HepG2 (cell line): ENCODE results near the gene ACAA2. TPM values are rescaled to one million over a fixed set of nuclear protein-coding genes. Genes with fewer than 3 reads are reported as not detected.
A peak's percentile ranks its signal among the peaks of the same experiment; 100 is the strongest.

Experiments used
- KMT2B ChIP-seq: IDR thresholded peaks from 2 replicates; pipeline ENCODE4 v1.6.1; 2016; ENCODE audit warnings: missing genetic modification reagents, missing compliant biosample characterization
- MED8 ChIP-seq: sonication (generic); formaldehyde crosslinking; IDR thresholded peaks from 2 replicates; pipeline ENCODE4 v1.8.1; 2023; ENCODE audit warnings: mild to moderate bottlenecking, missing genetic modification reagents; ENCODE audit not compliant: insufficient replicate concordance
- MTF2 ChIP-seq: sonication (generic); formaldehyde crosslinking; IDR thresholded peaks from 2 replicates; pipeline ENCODE4 v1.5.0; 2020; ENCODE audit warnings: missing genetic modification reagents, borderline replicate concordance
- MXD4 ChIP-seq: IDR thresholded peaks from 2 replicates; pipeline ENCODE4 v1.6.1; 2016; ENCODE audit warnings: mild to moderate bottlenecking, missing biosample characterization, missing genetic modification reagents
- NFAT5 ChIP-seq: sonication (generic); formaldehyde crosslinking; IDR thresholded peaks from 2 replicates; pipeline ENCODE4 v1.4.0; 2020; ENCODE audit warnings: missing genetic modification reagents
- RORA ChIP-seq: sonication (generic); formaldehyde crosslinking; IDR thresholded peaks from 2 replicates; pipeline ENCODE4 v1.5.0; 2020; ENCODE audit warnings: mild to moderate bottlenecking, missing genetic modification reagents, moderate library complexity
- SSRP1 ChIP-seq: IDR thresholded peaks from 2 replicates; pipeline ENCODE4 v1.6.1; 2016; ENCODE audit warnings: control low read depth
- ZFAT ChIP-seq: sonication (generic); formaldehyde crosslinking; conservative IDR thresholded peaks from 2 replicates; pipeline ENCODE4 v1.8.1; 2023; ENCODE audit warnings: missing genetic modification reagents, inconsistent platforms
- ZNF121 ChIP-seq: sonication (generic); formaldehyde crosslinking; IDR thresholded peaks from 2 replicates; pipeline ENCODE4 v1.5.0; 2020; ENCODE audit warnings: mild to moderate bottlenecking, missing genetic modification reagents
- ZNF33A ChIP-seq: sonication (generic); formaldehyde crosslinking; IDR thresholded peaks from 2 replicates; pipeline ENCODE4 v1.5.1; 2020; ENCODE audit warnings: missing genetic modification reagents, mild to moderate bottlenecking, moderate library complexity, borderline replicate concordance
- ZNF367 ChIP-seq: sonication (generic); formaldehyde crosslinking; IDR thresholded peaks from 2 replicates; pipeline ENCODE4 v1.4.0; 2020; ENCODE audit warnings: missing genetic modification reagents, borderline replicate concordance
- ZNF407 ChIP-seq: sonication (generic); formaldehyde crosslinking; IDR thresholded peaks from one replicate; pipeline ENCODE4 v1.5.1; 2020; ENCODE audit warnings: mild to moderate bottlenecking, missing genetic modification reagents; ENCODE audit errors: not compliant biosample characterization
- ZNF496 ChIP-seq: sonication (generic); formaldehyde crosslinking; IDR thresholded peaks from 2 replicates; pipeline ENCODE4 v1.8.1; 2023; ENCODE audit warnings: mild to moderate bottlenecking, moderate library complexity, missing genetic modification reagents; ENCODE audit not compliant: insufficient replicate concordance
- polyA plus RNA-seq, 8 experiments: library from polyadenylated mRNA; depleted of rRNA in 3 of 8; stranded (reverse) in 7 of 8; unstranded in 1 of 8; fragments of >200 nt; fragmentation: Illumina TruSeq in 4 of 8; extraction: Trizol in 4 of 8; gene quantifications; 2 replicates each; pipeline versions ENCODE4 v1.2.1 to v1.2.3, GENCODE V29; 2011 to 2016; ENCODE audit warnings: low read depth in 4 of 8, missing spikeins in 1 of 8, mixed read lengths in 1 of 8; ENCODE audit not compliant: insufficient read depth in 1 of 8
- total RNA-seq, 5 experiments: library from RNA; depleted of rRNA; stranded (reverse); fragments of >200 nt; fragmentation: Illumina TruSeq; extraction: Trizol; gene quantifications; 2 replicates each; pipeline ENCODE4 v1.2.3, GENCODE V29; 2016; ENCODE audit warnings: low read depth in 1 of 5
- TF ChIP-seq, protein P1 (sequence below): IDR thresholded peaks from 2 replicates; pipeline ENCODE4 v1.6.1; 2016; ENCODE audit warnings: missing compliant biosample characterization, missing genetic modification reagents, borderline replicate concordance

The ACAA2 gene
- total and polyA plus RNA-seq, 2 of the 13 experiments (the other 11 are each of a cell fraction or from before 2014, with no cell fraction given), result 51.6 to 182 TPM

- no peak for TF ChIP-seq ZFAT (CRISPR knock-in tag)
- no peak for TF ChIP-seq MTF2
- peak; percentile 78 for TF ChIP-seq MXD4
- peak; percentile 74 for TF ChIP-seq ZNF407 (CRISPR knock-in tag)
- TF ChIP-seq ZNF121, result no peak
- no peak for TF ChIP-seq ZNF33A (CRISPR knock-in tag)
- peak; percentile 67 for TF ChIP-seq MED8
- TF ChIP-seq KMT2B (CRISPR knock-in tag), result peak; percentile 55; the same call in 1 of the 2 replicates
- no peak for TF ChIP-seq NFAT5
- 0 out of 2 replicates have a peak, but pooled peaks have one; percentile 64 for TF ChIP-seq ZNF367 (CRISPR knock-in tag)
- 0 out of 2 replicates have a peak, but pooled peaks have one; percentile 69 for TF ChIP-seq SSRP1 (CRISPR knock-in tag)
- TF ChIP-seq, protein P1, sequence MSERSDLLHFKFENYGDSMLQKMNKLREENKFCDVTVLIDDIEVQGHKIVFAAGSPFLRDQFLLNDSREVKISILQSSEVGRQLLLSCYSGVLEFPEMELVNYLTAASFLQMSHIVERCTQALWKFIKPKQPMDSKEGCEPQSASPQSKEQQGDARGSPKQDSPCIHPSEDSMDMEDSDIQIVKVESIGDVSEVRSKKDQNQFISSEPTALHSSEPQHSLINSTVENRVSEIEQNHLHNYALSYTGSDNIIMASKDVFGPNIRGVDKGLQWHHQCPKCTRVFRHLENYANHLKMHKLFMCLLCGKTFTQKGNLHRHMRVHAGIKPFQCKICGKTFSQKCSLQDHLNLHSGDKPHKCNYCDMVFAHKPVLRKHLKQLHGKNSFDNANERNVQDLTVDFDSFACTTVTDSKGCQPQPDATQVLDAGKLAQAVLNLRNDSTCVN (CRISPR knock-in tag), result no peak
- no peak for TF ChIP-seq ZNF496 (CRISPR knock-in tag)
- TF ChIP-seq RORA, result no peak
These were observed at the start of gene ACAA2 (continued) for GRCh38 chr18:49813319-49814146.
